Heart left ventricle (tissue), 16 donors: ENCODE data around the gene BIN1. TPM values are rescaled to one million over a fixed set of nuclear protein-coding genes. Genes with fewer than 3 reads are reported as not detected.
A peak's percentile ranks its signal among the peaks of the same experiment; 100 is the strongest.

Source experiments
- ATAC-seq, 4 donors: fragments of 200-7000 bp; cut with Tn5 transposase; one replicate each; pipeline ENCODE4 v1.9.1; 2020 to 2022; ENCODE audit warnings: moderate library complexity in 4 of 4, mild to moderate bottlenecking in 3 of 4, moderate number of reproducible peaks in 1 of 4
- DNase-seq, 5 donors: peaks; one replicate each; pipeline ENCODE4 v3.0.0-alpha.2; 2020
- H3K27ac ChIP-seq, 12 donors: fragments of 200-600 bp; sonication (generic) in 4 of 12; one replicate each; pipeline versions ENCODE4 v1.5.0 to v1.8.0; 2016 to 2022; ENCODE audit warnings: mild to moderate bottlenecking in 2 of 12
- H3K27me3 ChIP-seq, 9 donors: fragments of 200-600 bp; sonication (generic) in 2 of 9; one replicate each; pipeline versions ENCODE4 v1.5.1 to v1.8.0; 2016 to 2022; ENCODE audit warnings: mild to moderate bottlenecking in 3 of 9
- H3K36me3 ChIP-seq, 9 donors: fragments of 200-600 bp; sonication (generic) in 2 of 9; one replicate each; pipeline versions ENCODE4 v1.5.0 to v1.8.0; 2018 to 2022; ENCODE audit warnings: mild to moderate bottlenecking in 2 of 9
- H3K4me1 ChIP-seq, 12 donors: fragments of 200-600 bp; sonication (generic) in 4 of 12; one replicate each; pipeline versions ENCODE4 v1.5.0 to v1.8.0; 2016 to 2022; ENCODE audit warnings: mild to moderate bottlenecking in 3 of 12
- H3K4me3 ChIP-seq, 12 donors: fragments of 200-600 bp; sonication (generic) in 4 of 12; one replicate each; pipeline versions ENCODE4 v1.5.0 to v1.8.0; 2017 to 2022; ENCODE audit warnings: mild to moderate bottlenecking in 9 of 12, moderate library complexity in 4 of 12
- H3K9me3 ChIP-seq, 12 donors: fragments of 200-600 bp; sonication (generic) in 4 of 12; one replicate each; pipeline versions ENCODE4 v1.5.0 to v1.8.0; 2016 to 2022; ENCODE audit warnings: mild to moderate bottlenecking in 1 of 12
- CTCF ChIP-seq, 12 donors: fragments of 200-600 bp; sonication (generic) in 4 of 12; IDR thresholded peaks; one replicate each; pipeline versions ENCODE4 v1.5.0 to v1.8.0; 2018 to 2022; ENCODE audit warnings: antibody characterized with exemption in 12 of 12, mild to moderate bottlenecking in 5 of 12
- POLR2A ChIP-seq, 2 donors: fragments of 450-650 bp; IDR thresholded peaks; one replicate each; pipeline ENCODE4 v1.6.1; 2017; ENCODE audit warnings: antibody characterized with exemption in 2 of 2, mild to moderate bottlenecking in 2 of 2, moderate library complexity in 2 of 2
- WGBS, 4 donors: extraction: QIAGEN DNeasy Blood & Tissue Kit in 2 of 4; methylation state at CpG; one replicate each; pipeline versions ENCODE4 v1.1.5 to v1.1.7; 2013 to 2018; 5-methylcytosine and 5-hydroxymethylcytosine counted together
- intact Hi-C, 10 donors: fragments of 100-400 bp; cut with DNase I; formaldehyde crosslinking; loops; one replicate each; pipeline versions ENCODE4 v1.11.1 to v1.14.2; 2022
- long read RNA-seq, 3 donors: library from polyadenylated mRNA; unstranded; transcript quantifications; one replicate each; pipeline ENCODE4 v2.0.0, GENCODE V29; 2020 to 2021
- polyA plus RNA-seq, 2 donors: library from polyadenylated mRNA; stranded (reverse); fragments of 200-250 nt; gene quantifications; one replicate each; pipeline ENCODE4 v1.2.3, GENCODE V29; 2013
- total RNA-seq, 9 donors: library from RNA; depleted of rRNA in 2 of 9; stranded (reverse); fragments of >200 nt in 2 of 9; fragmentation: NEBNext Ultra II Directional in 3 of 9; extraction: Animal tissue kit (Norgen Biotek cat#: 25700) in 3 of 9; gene quantifications; one replicate each; pipeline versions ENCODE4 v1.1.0 to v1.2.4, GENCODE V29; 2016 to 2023
- donor health status: ischemic (EF 13 %, LVEDD 7.1; RV severe dilation, severe dysfunction).
- donor health status: healthy with polysubstance abuse.
- donor health status: DM: no; HTN: yes; CAD: no.
- donor health status: DM: no; HTN: no; CAD: no.
- donor health status: ischemic (EF 25% LVEDD 6.9; RV normal size, moderate dysfunction).
- donor health status: ischemic (EF 25% LVEDD 5.7; RV mildly dilated, moderate dysfunction).
- donor health status: healthy.
- donor health status: DM: yes; HTN: yes; CAD: no.
- donor health status: ischemic (EF 35%, LVEDD 5.7; RV mildly dilated, moderate dysfunction).
- donor health status: nonischemic (EF 11% LVEDD 7.7; RV severe dilation, severe dysfunction).
- donor health status: DM: yes; HTN: yes; CAD: no.
- donor health status: PGD.
- donor health status: ischemic (EF 29% LVEDD 5.4; RV normal size, mild dysfunction).
- donor health status: nonischemic (EF 23%, LVEDD 6.1; RV moderate dilation, normal function).

BIN1 gene
- total RNA-seq = 10 to 100 TPM; 10.9 to 22.2 (median 16.8) TPM
- polyA plus RNA-seq = 1 to 10 TPM; 4.3 to 9.6 TPM
- long read RNA-seq, donor 1, transcript BIN1-206 (15 exons, 2,209 nt) = minor isoform, 5 of 27 reads
- long read RNA-seq, donor 1, transcript BIN1-211 (14 exons, 2,143 nt) = major isoform, 10 of 27 reads
- long read RNA-seq, donor 1, partial matches to known transcripts = 3 of 27 reads
- long read RNA-seq, donor 1, other reads (novel, unspliced or antisense) = 3 of 27 reads
- long read RNA-seq, donor 2, transcript BIN1-206 (15 exons, 2,209 nt) = minor isoform, 18 of 84 reads
- long read RNA-seq, donor 2, transcript BIN1-204 (13 exons, 2,074 nt) = minor isoform, 21 of 84 reads
- long read RNA-seq, donor 2, transcript BIN1-211 (14 exons, 2,143 nt) = major isoform, 27 of 84 reads
- long read RNA-seq, donor 2, transcript BIN1-208 (14 exons, 1,832 nt) = minor isoform, 10 of 84 reads
- long read RNA-seq, donor 2, partial matches to known transcripts = 4 of 84 reads
- long read RNA-seq, donor 2, other reads (novel, unspliced or antisense) = 3 of 84 reads
- long read RNA-seq, donor 3, transcript BIN1-204 (13 exons, 2,074 nt) = major isoform, 9 of 31 reads
- long read RNA-seq, donor 3, transcript BIN1-211 (14 exons, 2,143 nt) = minor isoform, 7 of 31 reads
- long read RNA-seq, donor 3, transcript BIN1-206 (15 exons, 2,209 nt) = minor isoform, 6 of 31 reads
- long read RNA-seq, donor 3, partial matches to known transcripts = 3 of 31 reads
- long read RNA-seq, donor 3, other reads (novel, unspliced or antisense) = 2 of 31 reads

DNA sequence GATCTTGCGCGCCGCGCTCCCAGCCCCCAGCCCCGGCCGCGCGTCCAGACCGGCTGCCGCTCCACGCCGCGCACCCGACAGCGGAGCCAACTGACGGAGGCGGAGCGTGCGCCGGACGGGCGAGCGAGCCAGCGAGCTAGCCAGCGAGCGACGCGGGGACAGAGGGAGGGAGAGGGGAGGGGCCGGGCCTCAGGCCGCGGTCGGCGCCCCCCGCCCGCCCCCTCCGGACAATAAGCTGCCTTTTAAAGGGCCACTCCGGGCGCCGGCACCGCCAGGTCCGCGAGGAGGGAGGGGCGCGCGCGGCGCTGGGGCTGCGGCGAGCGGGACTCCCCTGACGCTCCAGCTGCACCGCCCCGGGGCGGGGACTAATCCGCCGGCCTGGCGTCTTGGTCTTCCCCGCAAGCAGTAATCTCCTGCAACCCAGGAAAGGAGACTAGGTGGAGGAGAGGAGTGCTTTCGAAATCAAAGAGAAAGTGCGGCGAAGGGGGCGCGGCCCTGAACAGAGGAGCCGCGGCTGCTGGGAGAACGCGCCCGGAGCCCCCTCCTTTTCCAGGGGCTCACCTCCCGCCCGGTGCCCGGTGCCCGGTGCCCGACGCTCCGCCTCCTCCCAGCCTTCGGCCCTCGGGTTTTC is at the start of gene BIN1:
BIN1 (minus strand) TSS at position 164 of the 631 bp plus-strand sequence. CDS start 211 bp downstream, outside the sequence.
- peak within 1 kb of the TSS in 11 of 12 donors; percentile 34 to 83 (median 71) for H3K27ac ChIP-seq
- intact Hi-C loops = loop anchor here in 2 of 10 donors (5.0 kb wide), 2 partner anchors 40 kb away; no protein-coding TSS in a partner anchor
- no peak for TF ChIP-seq CTCF (IDR thresholded peaks at IDR 0.05)
- peak in 1 of 2 donors; percentile 56 for TF ChIP-seq POLR2A (IDR thresholded peaks at IDR 0.05)

GRCh38 chr2:127155947-127156346 is 49.0 kb upstream of the BIN1 start:
- intact Hi-C loops = no loop called here

More for the DNA sequence above, at the start of gene BIN1:
- peak; percentile 63 to 91 (median 86) for ATAC-seq
- Histone ChIP-seq H3K27me3 (peaks cover 0 to 8% (median 0%) of the 10 kb centered on the region in 9 donors), H3K9me3 (no peaks in the 10 kb centered on the region), H3K4me1 (peaks cover 0 to 29% (median 14%) of the 10 kb centered on the region in 12 donors), H3K4me3 (peak within 1 kb of the TSS; percentile 59 to 90 (median 72)), H3K36me3 (no peaks in the 10 kb centered on the region)
- peak; percentile 86 to 92 (median 87) for DNase-seq
- 0 to 1% (median 0%) methylated on average over 53 to 77 of the region's 77 CpGs for WGBS, 4 donors

GRCh38 chr2:127155028-127155581 is 48.2 kb upstream of the BIN1 start:
- DNase-seq (no peak), ATAC-seq (peak in 1 of 4 donors; percentile 50)
- intact Hi-C loops = no loop called here
- no peak overlapping the region for H3K4me3 ChIP-seq
- peaks cover 0 to 5% (median 0%) of the 10 kb centered on the region in 9 donors for H3K27me3 ChIP-seq
- 61 to 71% (median 66%) methylated on average over 7 of the region's 7 CpGs for WGBS, 4 donors
- peaks cover 0 to 31% (median 0%) of the 10 kb centered on the region in 12 donors for H3K4me1 ChIP-seq
- H3K27ac ChIP-seq = peak overlapping the region in 2 of 12 donors; percentile 37 to 43
- H3K9me3 ChIP-seq = peaks cover 0 to 13% (median 0%) of the 10 kb centered on the region in 12 donors
- TF ChIP-seq POLR2A (IDR thresholded peaks at IDR 0.05) (no peak), CTCF (IDR thresholded peaks at IDR 0.05) (no peak)
- no peaks in the 10 kb centered on the region for H3K36me3 ChIP-seq

More at GRCh38 chr2:127155947-127156346, 49.0 kb upstream of the BIN1 start:
- TF ChIP-seq POLR2A (IDR thresholded peaks at IDR 0.05) (no peak), CTCF (IDR thresholded peaks at IDR 0.05) (no peak)
- Histone ChIP-seq H3K4me3 (no peak overlapping the region), H3K9me3 (peaks cover 0 to 5% (median 0%) of the 10 kb centered on the region in 12 donors), H3K4me1 (peaks cover 0 to 31% (median 0%) of the 10 kb centered on the region in 12 donors), H3K36me3 (no peaks in the 10 kb centered on the region), H3K27me3 (peaks cover 0 to 5% (median 0%) of the 10 kb centered on the region in 9 donors), H3K27ac (no peak overlapping the region)
- ATAC-seq (peak; percentile 34 to 85 (median 80)), DNase-seq (peak in 1 of 5 donors; percentile 52)
- WGBS, 4 donors = 36 to 55% (median 43%) methylated on average over 2 of the region's 2 CpGs
